Chondrocyte (in vitro differentiated cells): Measurements from ENCODE around the gene UFM1. TPM values are rescaled to one million over a fixed set of nuclear protein-coding genes. Genes with fewer than 3 reads are reported as not detected.
A peak's percentile ranks its signal among the peaks of the same experiment; 100 is the strongest.
"Not testable (repeated sequence)": the region's sequence is repeated elsewhere in the genome, so short reads cannot be mapped to it uniquely, and the experiment has no call there.

Experiments
- DNase-seq: peaks from one replicate; pipeline ENCODE4 v3.0.0; 2021; ENCODE audit warnings: mixed read lengths, low spot score
- H3K27ac Mint-ChIP-seq: one replicate; pipeline ENCODE4 v1.8.0; 2021; ENCODE audit warnings: mild to moderate bottlenecking, moderate library complexity, mixed read lengths; ENCODE audit not compliant: unreplicated experiment
- H3K27me3 Mint-ChIP-seq: 2 replicates; pipeline ENCODE4 v1.8.0; 2021; ENCODE audit warnings: low read depth, mixed read lengths
- H3K36me3 Mint-ChIP-seq: 2 replicates; pipeline ENCODE4 v1.8.0; 2021; ENCODE audit warnings: low read depth, mixed read lengths
- H3K4me1 Mint-ChIP-seq: 2 replicates; pipeline ENCODE4 v1.8.0; 2021; ENCODE audit warnings: low read depth, mild to moderate bottlenecking, mixed read lengths
- H3K4me3 Mint-ChIP-seq: one replicate; pipeline ENCODE4 v1.8.0; 2021; ENCODE audit warnings: mild to moderate bottlenecking, moderate library complexity, mixed read lengths; ENCODE audit not compliant: unreplicated experiment
- H3K9me3 Mint-ChIP-seq: 2 replicates; pipeline ENCODE4 v1.8.0; 2021; ENCODE audit warnings: low read depth, mixed read lengths
- CTCF ChIP-seq: fragments of 200-600 bp; sonication (generic); IDR thresholded peaks from 2 replicates; pipeline ENCODE4 v1.5.0; 2021; ENCODE audit warnings: antibody characterized with exemption, mild to moderate bottlenecking, moderate library complexity
- total RNA-seq: library from RNA; stranded (reverse); gene quantifications from 3 replicates; pipeline ENCODE4 v1.2.1, GENCODE V29; 2021

UFM1 gene
- total RNA-seq, 1 donor from 2014 or later: 59.3 TPM

GRCh38 chr13:38350114-38350617 lies 515 bp downstream of the UFM1 start:
- DNase-seq: no peak
- peaks cover 38% of the 10 kb centered on the region for H3K4me1 Mint-ChIP-seq

GRCh38 chr13:38355595-38356119 lies 6.0 kb downstream of the UFM1 start:
- no peak overlapping the region for H3K27ac Mint-ChIP-seq
- peaks cover 17% of the 10 kb centered on the region for H3K36me3 Mint-ChIP-seq
- no peak for DNase-seq
- H3K27me3 Mint-ChIP-seq: no peaks in the 10 kb centered on the region
- H3K4me1 Mint-ChIP-seq: peaks cover 23% of the 10 kb centered on the region
- H3K9me3 Mint-ChIP-seq: no peaks in the 10 kb centered on the region
- no peak overlapping the region for H3K4me3 Mint-ChIP-seq
- no peak for TF ChIP-seq CTCF

More at GRCh38 chr13:38350114-38350617, 515 bp downstream of the UFM1 start:
- H3K9me3 Mint-ChIP-seq: no peaks in the 10 kb centered on the region
- H3K36me3 Mint-ChIP-seq: peaks cover 9% of the 10 kb centered on the region
- peak; percentile 37 for TF ChIP-seq CTCF
- H3K27ac Mint-ChIP-seq: peak overlapping the region; percentile 99
- no peaks in the 10 kb centered on the region for H3K27me3 Mint-ChIP-seq
- H3K4me3 Mint-ChIP-seq: peak overlapping the region; percentile 98

GRCh38 chr13:38358684-38359083 lies 9.0 kb downstream of the UFM1 start:
- Mint-ChIP-seq H3K4me1 (no peaks in the 10 kb centered on the region), H3K27ac (no peak overlapping the region), H3K4me3 (no peak overlapping the region), H3K27me3 (no peaks in the 10 kb centered on the region), H3K36me3 (peaks cover 24% of the 10 kb centered on the region), H3K9me3 (no peaks in the 10 kb centered on the region)
- no peak for DNase-seq
- TF ChIP-seq CTCF: no peak

- Mint-ChIP-seq H3K4me1 (no peaks in the 10 kb centered on the region), H3K9me3 (no peaks in the 10 kb centered on the region), H3K36me3 (peaks cover 17% of the 10 kb centered on the region), H3K27ac (no peak overlapping the region), H3K4me3 (no peak overlapping the region), H3K27me3 (no peaks in the 10 kb centered on the region)
- no peak for DNase-seq
- TF ChIP-seq CTCF: no peak
Measured at GRCh38 chr13:38361542-38362262, 12.1 kb downstream of the UFM1 start.

- H3K36me3 Mint-ChIP-seq: peaks cover 17% of the 10 kb centered on the region
- no peak overlapping the region for H3K27ac Mint-ChIP-seq
- no peak for DNase-seq
- TF ChIP-seq CTCF: no peak
- no peaks in the 10 kb centered on the region for H3K4me1 Mint-ChIP-seq
- no peaks in the 10 kb centered on the region for H3K9me3 Mint-ChIP-seq
- H3K27me3 Mint-ChIP-seq: no peaks in the 10 kb centered on the region
- no peak overlapping the region for H3K4me3 Mint-ChIP-seq
Measured at GRCh38 chr13:38363219-38363618, 13.6 kb downstream of the UFM1 start.

- not testable (repeated sequence) for H3K4me3 Mint-ChIP-seq, H3K27me3 Mint-ChIP-seq, H3K4me1 Mint-ChIP-seq, H3K9me3 Mint-ChIP-seq, H3K27ac Mint-ChIP-seq, DNase-seq
- H3K36me3 Mint-ChIP-seq: peaks cover 15% of the 10 kb centered on the region
Measured at GRCh38 chr13:38363746-38364145, 14.1 kb downstream of the UFM1 start.
